Neural cell (in vitro differentiated cells): ENCODE data around the gene SDK1. TPM values are rescaled to one million over a fixed set of nuclear protein-coding genes. Genes with fewer than 3 reads are reported as not detected.
A peak's percentile ranks its signal among the peaks of the same experiment; 100 is the strongest.

ENCODE experiments used
- H2AFZ ChIP-seq: fragments of 200-600, 300-800 bp; sonication (generic), shearing (Covaris generic); 2 replicates; pipeline ENCODE4 v1.6.0; 2014; ENCODE audit warnings: low read depth, mild to moderate bottlenecking, antibody characterized with exemption, low read length, moderate library complexity
- H3F3A ChIP-seq: fragments of 200-600 bp; shearing (Covaris generic); 2 replicates; pipeline ENCODE4 v1.6.1; 2016; ENCODE audit warnings: mild to moderate bottlenecking, moderate library complexity, mixed read lengths, antibody characterized with exemption, low read length; ENCODE audit not compliant: insufficient read depth, poor library complexity, severe bottlenecking
- H3K27ac ChIP-seq: fragments of 200-600, 300-800 bp; sonication (generic), shearing (Covaris generic); 2 replicates; pipeline ENCODE4 v1.5.1; 2014; ENCODE audit warnings: mild to moderate bottlenecking, low read length, moderate library complexity
- H3K27me3 ChIP-seq: fragments of 300-800, 200-600 bp; sonication (generic), shearing (Covaris generic); 2 replicates; pipeline ENCODE4 v1.6.0; 2014; ENCODE audit warnings: mild to moderate bottlenecking, low read depth, low read length, moderate library complexity; ENCODE audit not compliant: insufficient read depth
- H3K36me3 ChIP-seq: fragments of 300-800, 200-600 bp; sonication (generic), shearing (Covaris generic); 2 replicates; pipeline ENCODE4 v1.5.1; 2014; ENCODE audit warnings: mild to moderate bottlenecking, antibody characterized with exemption, low read length, moderate library complexity; ENCODE audit not compliant: insufficient read depth
- H3K4me2 ChIP-seq: fragments of 300-800, 200-600 bp; sonication (generic), shearing (Covaris generic); 2 replicates; pipeline ENCODE4 v1.6.0; 2014; ENCODE audit warnings: mild to moderate bottlenecking, low read length
- H3K4me3 ChIP-seq: fragments of 300-800, 200-600 bp; sonication (generic), shearing (Covaris generic); 2 replicates; pipeline ENCODE4 v1.5.1; 2014; ENCODE audit warnings: mild to moderate bottlenecking, low read length, moderate library complexity
- H3K79me2 ChIP-seq: fragments of 200-600 bp; shearing (Covaris generic); replicated peaks from 2 replicates; pipeline ENCODE4 v1.6.0; 2014; ENCODE audit warnings: mild to moderate bottlenecking, low read length, moderate library complexity; ENCODE audit not compliant: insufficient read depth
- H3K9ac ChIP-seq: fragments of 300-800, 200-600 bp; sonication (generic), shearing (Covaris generic); 2 replicates; pipeline ENCODE4 v1.6.1; 2016; ENCODE audit warnings: mild to moderate bottlenecking, low read length, mixed read lengths
- H3K9me2 ChIP-seq: fragments of 200-600 bp; shearing (Covaris generic); 2 replicates; pipeline ENCODE4 v1.6.1; 2016; ENCODE audit warnings: mild to moderate bottlenecking, low read length, mixed read lengths; ENCODE audit not compliant: insufficient read depth
- H3K9me3 ChIP-seq: fragments of 200-600, 300-800 bp; sonication (generic), shearing (Covaris generic); 2 replicates; pipeline ENCODE4 v1.6.1; 2016; ENCODE audit warnings: mild to moderate bottlenecking, mixed run types, low read length, moderate library complexity, mixed read lengths
- H4K20me1 ChIP-seq: fragments of 200-600 bp; shearing (Covaris generic); 2 replicates; pipeline ENCODE4 v1.6.1; 2016; ENCODE audit warnings: mild to moderate bottlenecking, mixed run types; ENCODE audit not compliant: insufficient read depth
- EP300 ChIP-seq: fragments of 450-650 bp; conservative IDR thresholded peaks from 2 replicates; pipeline ENCODE4 v1.6.1; 2014; ENCODE audit warnings: antibody characterized with exemption, mild to moderate bottlenecking, moderate library complexity; ENCODE audit not compliant: poor library complexity, severe bottlenecking
- EZH2 ChIP-seq: fragments of 200-600, 300-800 bp; shearing (Covaris generic), sonication (generic); IDR thresholded peaks from 2 replicates; pipeline ENCODE4 v1.6.1; 2014; ENCODE audit warnings: antibody characterized with exemption, low read length, borderline replicate concordance, mild to moderate bottlenecking; ENCODE audit not compliant: insufficient read depth, poor library complexity, severe bottlenecking
- MXI1 ChIP-seq: fragments of 450-650 bp; conservative IDR thresholded peaks from 2 replicates; pipeline ENCODE4 v1.6.1; 2014; ENCODE audit warnings: antibody characterized with exemption, mild to moderate bottlenecking; ENCODE audit not compliant: poor library complexity, severe bottlenecking
- POLR2AphosphoS5 ChIP-seq: IDR thresholded peaks from 2 replicates; pipeline ENCODE4 v1.6.1; 2012
- RAD21 ChIP-seq: fragments of 450-650 bp; conservative IDR thresholded peaks from 2 replicates; pipeline ENCODE4 v1.6.1; 2014; ENCODE audit warnings: antibody characterized with exemption, mild to moderate bottlenecking, moderate library complexity
- SMC3 ChIP-seq: fragments of 450-650 bp; conservative IDR thresholded peaks from 2 replicates; pipeline ENCODE4 v1.6.1; 2014; ENCODE audit warnings: antibody characterized with exemption, mild to moderate bottlenecking, moderate library complexity; ENCODE audit not compliant: poor library complexity
- TAF1 ChIP-seq: IDR thresholded peaks from 2 replicates; pipeline ENCODE4 v1.6.1; 2012; ENCODE audit warnings: low read depth
- polyA plus RNA-seq: library from polyadenylated mRNA; depleted of rRNA; stranded (reverse); fragments of >200 nt; gene quantifications from 2 replicates; pipeline ENCODE4 v1.2.3, GENCODE V29; 2014
- TF ChIP-seq, protein P1 (sequence below): IDR thresholded peaks from 2 replicates; pipeline ENCODE4 v1.6.1; 2012; ENCODE audit warnings: borderline replicate concordance
- TF ChIP-seq, protein P2 (sequence below): fragments of 450-650 bp; IDR thresholded peaks from 2 replicates; pipeline ENCODE4 v1.5.1; 2014; ENCODE audit warnings: antibody characterized with exemption, mild to moderate bottlenecking, moderate library complexity; ENCODE audit not compliant: poor library complexity, severe bottlenecking

Gene SDK1
- polyA plus RNA-seq, 1 donor from 2014 or later = 2.7 TPM

DNA sequence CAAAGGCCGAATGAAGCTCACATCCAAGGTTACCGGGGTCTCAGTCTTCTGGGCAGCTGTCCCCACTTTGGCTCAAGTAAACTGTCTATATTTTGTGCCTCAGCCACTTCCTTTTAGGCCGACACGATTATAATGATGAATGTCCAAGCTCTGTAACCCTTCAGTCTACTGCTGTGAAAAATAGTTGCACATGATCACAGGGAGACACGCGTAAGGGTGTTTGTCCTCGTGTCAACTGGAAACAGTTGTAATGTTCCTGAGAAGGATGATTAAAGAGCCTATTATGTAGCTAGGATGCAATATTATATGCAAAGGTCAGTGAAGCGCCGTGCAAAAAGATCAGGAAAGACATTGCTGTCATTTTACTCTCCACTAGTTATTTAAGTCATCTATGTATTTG is 559.9 kb downstream of the SDK1 start:
- Histone ChIP-seq H3F3A (no peaks in the 10 kb centered on the region), H3K4me3 (no peak overlapping the region), H3K27me3 (no peaks in the 10 kb centered on the region), H2AFZ (no peak overlapping the region), H3K36me3 (no peaks in the 10 kb centered on the region), H3K9me3 (no peaks in the 10 kb centered on the region), H3K79me2 (no peaks in the 10 kb centered on the region), H3K9ac (no peak overlapping the region), H3K27ac (no peak overlapping the region), H3K9me2 (no peaks in the 10 kb centered on the region), H3K4me2 (no peak overlapping the region), H4K20me1 (no peaks in the 10 kb centered on the region)
- TF ChIP-seq SMC3 (no peak), TAF1 (no peak), RAD21 (no peak)

DNA sequence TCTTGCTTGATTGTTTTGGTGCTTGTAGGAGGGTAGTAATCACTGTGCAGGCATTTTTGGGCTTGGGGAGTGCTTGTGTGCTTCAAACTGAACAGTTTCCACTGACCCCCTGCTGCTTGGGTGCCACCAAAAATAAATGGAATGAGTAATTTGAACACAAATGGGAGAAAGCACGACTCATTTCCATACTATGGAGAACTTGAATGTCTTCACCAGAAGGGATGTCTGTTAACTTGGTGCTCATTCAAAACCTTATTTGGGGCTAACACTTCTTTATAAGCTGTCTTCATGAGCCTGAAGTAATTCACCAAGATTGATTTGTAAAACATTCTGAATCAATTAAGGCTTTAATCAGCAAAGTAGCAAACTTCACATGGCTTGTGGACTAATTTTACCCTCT is 560.3 kb downstream of the SDK1 start:
- peak overlapping the region; percentile 2 for H3K27ac ChIP-seq
- TF ChIP-seq, protein P1, sequence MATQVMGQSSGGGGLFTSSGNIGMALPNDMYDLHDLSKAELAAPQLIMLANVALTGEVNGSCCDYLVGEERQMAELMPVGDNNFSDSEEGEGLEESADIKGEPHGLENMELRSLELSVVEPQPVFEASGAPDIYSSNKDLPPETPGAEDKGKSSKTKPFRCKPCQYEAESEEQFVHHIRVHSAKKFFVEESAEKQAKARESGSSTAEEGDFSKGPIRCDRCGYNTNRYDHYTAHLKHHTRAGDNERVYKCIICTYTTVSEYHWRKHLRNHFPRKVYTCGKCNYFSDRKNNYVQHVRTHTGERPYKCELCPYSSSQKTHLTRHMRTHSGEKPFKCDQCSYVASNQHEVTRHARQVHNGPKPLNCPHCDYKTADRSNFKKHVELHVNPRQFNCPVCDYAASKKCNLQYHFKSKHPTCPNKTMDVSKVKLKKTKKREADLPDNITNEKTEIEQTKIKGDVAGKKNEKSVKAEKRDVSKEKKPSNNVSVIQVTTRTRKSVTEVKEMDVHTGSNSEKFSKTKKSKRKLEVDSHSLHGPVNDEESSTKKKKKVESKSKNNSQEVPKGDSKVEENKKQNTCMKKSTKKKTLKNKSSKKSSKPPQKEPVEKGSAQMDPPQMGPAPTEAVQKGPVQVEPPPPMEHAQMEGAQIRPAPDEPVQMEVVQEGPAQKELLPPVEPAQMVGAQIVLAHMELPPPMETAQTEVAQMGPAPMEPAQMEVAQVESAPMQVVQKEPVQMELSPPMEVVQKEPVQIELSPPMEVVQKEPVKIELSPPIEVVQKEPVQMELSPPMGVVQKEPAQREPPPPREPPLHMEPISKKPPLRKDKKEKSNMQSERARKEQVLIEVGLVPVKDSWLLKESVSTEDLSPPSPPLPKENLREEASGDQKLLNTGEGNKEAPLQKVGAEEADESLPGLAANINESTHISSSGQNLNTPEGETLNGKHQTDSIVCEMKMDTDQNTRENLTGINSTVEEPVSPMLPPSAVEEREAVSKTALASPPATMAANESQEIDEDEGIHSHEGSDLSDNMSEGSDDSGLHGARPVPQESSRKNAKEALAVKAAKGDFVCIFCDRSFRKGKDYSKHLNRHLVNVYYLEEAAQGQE = no peak
- no peak for TF ChIP-seq EZH2
- TF ChIP-seq SMC3 = no peak
- no peak for TF ChIP-seq EP300
- TF ChIP-seq, protein P2, sequence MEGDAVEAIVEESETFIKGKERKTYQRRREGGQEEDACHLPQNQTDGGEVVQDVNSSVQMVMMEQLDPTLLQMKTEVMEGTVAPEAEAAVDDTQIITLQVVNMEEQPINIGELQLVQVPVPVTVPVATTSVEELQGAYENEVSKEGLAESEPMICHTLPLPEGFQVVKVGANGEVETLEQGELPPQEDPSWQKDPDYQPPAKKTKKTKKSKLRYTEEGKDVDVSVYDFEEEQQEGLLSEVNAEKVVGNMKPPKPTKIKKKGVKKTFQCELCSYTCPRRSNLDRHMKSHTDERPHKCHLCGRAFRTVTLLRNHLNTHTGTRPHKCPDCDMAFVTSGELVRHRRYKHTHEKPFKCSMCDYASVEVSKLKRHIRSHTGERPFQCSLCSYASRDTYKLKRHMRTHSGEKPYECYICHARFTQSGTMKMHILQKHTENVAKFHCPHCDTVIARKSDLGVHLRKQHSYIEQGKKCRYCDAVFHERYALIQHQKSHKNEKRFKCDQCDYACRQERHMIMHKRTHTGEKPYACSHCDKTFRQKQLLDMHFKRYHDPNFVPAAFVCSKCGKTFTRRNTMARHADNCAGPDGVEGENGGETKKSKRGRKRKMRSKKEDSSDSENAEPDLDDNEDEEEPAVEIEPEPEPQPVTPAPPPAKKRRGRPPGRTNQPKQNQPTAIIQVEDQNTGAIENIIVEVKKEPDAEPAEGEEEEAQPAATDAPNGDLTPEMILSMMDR = no peak
- no peak for TF ChIP-seq TAF1
- TF ChIP-seq RAD21 = no peak
- TF ChIP-seq MXI1 = no peak
- TF ChIP-seq POLR2AphosphoS5 = no peak
- H3K4me2 ChIP-seq = no peak overlapping the region

DNA sequence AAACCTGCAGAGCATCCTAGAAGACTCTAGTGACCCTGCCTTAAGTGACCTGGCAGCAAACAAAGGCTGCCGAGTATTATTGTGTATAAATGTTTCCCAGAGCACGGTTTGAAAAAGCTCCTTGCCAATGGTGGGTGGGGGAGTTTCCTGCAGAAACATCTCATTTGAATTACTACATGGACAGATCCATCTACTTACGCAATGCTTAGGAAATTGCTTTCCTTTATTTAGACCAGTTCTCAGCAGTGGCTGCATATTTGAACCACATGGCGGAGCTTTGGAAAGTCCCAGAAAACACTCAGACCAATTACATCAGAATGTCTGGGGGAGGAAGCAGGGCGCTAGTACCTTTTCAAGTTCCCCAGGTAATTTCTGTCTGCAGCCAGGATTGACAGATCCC is 560.9 kb downstream of the SDK1 start:
- Histone ChIP-seq H3K36me3 (no peaks in the 10 kb centered on the region), H3K9me2 (no peaks in the 10 kb centered on the region), H3K27me3 (no peaks in the 10 kb centered on the region), H4K20me1 (no peaks in the 10 kb centered on the region), H3K9ac (peak overlapping the region; percentile 5), H2AFZ (no peak overlapping the region), H3K9me3 (no peaks in the 10 kb centered on the region), H3K4me3 (peak overlapping the region; percentile 39), H3K4me2 (peak overlapping the region; percentile 35), H3K79me2 (no peaks in the 10 kb centered on the region), H3K27ac (peak overlapping the region; percentile 2), H3F3A (no peaks in the 10 kb centered on the region)
- TF ChIP-seq RAD21 (peak; percentile 40), EP300 (peak; percentile 26), POLR2AphosphoS5 (peak; percentile 18), TAF1 (no peak), MXI1 (no peak), EZH2 (no peak), SMC3 (peak; percentile 33)
- TF ChIP-seq, protein P2 = peak; percentile 29
- TF ChIP-seq, protein P1 = no peak

More for the DNA sequence above, 560.3 kb downstream of the SDK1 start:
- H3K27me3 ChIP-seq = no peaks in the 10 kb centered on the region
- no peaks in the 10 kb centered on the region for H3K36me3 ChIP-seq
- peak overlapping the region; percentile 5 for H3K9ac ChIP-seq
- no peaks in the 10 kb centered on the region for H4K20me1 ChIP-seq
- no peak overlapping the region for H2AFZ ChIP-seq
- H3K79me2 ChIP-seq = no peaks in the 10 kb centered on the region
- peak overlapping the region; percentile 39 for H3K4me3 ChIP-seq
- no peaks in the 10 kb centered on the region for H3F3A ChIP-seq
- no peaks in the 10 kb centered on the region for H3K9me3 ChIP-seq
- no peaks in the 10 kb centered on the region for H3K9me2 ChIP-seq
